ENCODE measurements around the gene CLDN18.

- TF ChIP-seq EP300 (IDR thresholded peaks at IDR 0.05) (no peak), POLR2A (IDR thresholded peaks at IDR 0.05) (no peak)
These were observed 15.6 kb downstream of the CLDN18 start for GRCh38 chr3:138025553-138025952.

All from sigmoid colon (tissue), 4 donors.